Measurements from ENCODE around the gene SELENOS.

GRCh38 chr15:101295607-101296161 is 18.4 kb upstream of the SELENOS start:
- TF ChIP-seq TAF1 (IDR thresholded peaks at IDR 0.05; ENCODE audit: borderline replicate concordance, low read depth, low read length) (no peak), POLR2A (IDR thresholded peaks at IDR 0.05; ENCODE audit: low read depth, low read length) (no peak)

Measured in GM12892 (cell line).